HepG2 (cell line): ENCODE results near the gene DYNC2H1. TPM values are rescaled to one million over a fixed set of nuclear protein-coding genes. Genes with fewer than 3 reads are reported as not detected.

ENCODE experiments used
- ELF3 ChIP-seq: IDR thresholded peaks from 2 replicates; pipeline ENCODE4 v1.6.1; 2016; ENCODE audit warnings: missing genetic modification reagents, missing compliant biosample characterization
- NFATC3 ChIP-seq: sonication (generic); formaldehyde crosslinking; IDR thresholded peaks from 2 replicates; pipeline ENCODE4 v1.5.1; 2020; ENCODE audit warnings: mild to moderate bottlenecking, missing genetic modification reagents
- SAFB2 ChIP-seq: sonication (generic); formaldehyde crosslinking; IDR thresholded peaks from 2 replicates; pipeline ENCODE4 v1.5.1; 2020; ENCODE audit warnings: missing genetic modification reagents, low read depth, mild to moderate bottlenecking, borderline replicate concordance
- SRSF9 ChIP-seq: fragments of 200-400 bp; formaldehyde crosslinking; IDR thresholded peaks from 2 replicates; pipeline ENCODE4 v1.6.1; 2018; ENCODE audit warnings: borderline replicate concordance, mild to moderate bottlenecking, low read depth, low read length; ENCODE audit not compliant: insufficient read depth, poor library complexity, severe bottlenecking
- ZNF33B ChIP-seq: sonication (generic); formaldehyde crosslinking; IDR thresholded peaks from 2 replicates; pipeline ENCODE4 v1.5.1; 2020; ENCODE audit warnings: mild to moderate bottlenecking, missing genetic modification reagents
- polyA plus RNA-seq, 8 experiments: library from polyadenylated mRNA; depleted of rRNA in 3 of 8; stranded (reverse) in 7 of 8; unstranded in 1 of 8; fragments of >200 nt; fragmentation: Illumina TruSeq in 4 of 8; extraction: Trizol in 4 of 8; gene quantifications; 2 replicates each; pipeline versions ENCODE4 v1.2.1 to v1.2.3, GENCODE V29; 2011 to 2016; ENCODE audit warnings: low read depth in 4 of 8, missing spikeins in 1 of 8, mixed read lengths in 1 of 8; ENCODE audit not compliant: insufficient read depth in 1 of 8
- total RNA-seq, 5 experiments: library from RNA; depleted of rRNA; stranded (reverse); fragments of >200 nt; fragmentation: Illumina TruSeq; extraction: Trizol; gene quantifications; 2 replicates each; pipeline ENCODE4 v1.2.3, GENCODE V29; 2016; ENCODE audit warnings: low read depth in 1 of 5
- TF ChIP-seq, protein P1 (sequence below): sonication (generic); formaldehyde crosslinking; IDR thresholded peaks from 2 replicates; pipeline ENCODE4 v1.5.0; 2020; ENCODE audit warnings: mild to moderate bottlenecking, missing genetic modification reagents, borderline replicate concordance
- TF ChIP-seq, protein P2 (sequence below): sonication (generic); formaldehyde crosslinking; IDR thresholded peaks from 2 replicates; pipeline ENCODE4 v1.4.0; 2020; ENCODE audit warnings: missing genetic modification reagents, mild to moderate bottlenecking, borderline replicate concordance

DYNC2H1 gene
- total and polyA plus RNA-seq, 2 of the 13 experiments (the other 11 are each of a cell fraction or from before 2014, with no cell fraction given): 0.49 to 0.66 TPM

DNA sequence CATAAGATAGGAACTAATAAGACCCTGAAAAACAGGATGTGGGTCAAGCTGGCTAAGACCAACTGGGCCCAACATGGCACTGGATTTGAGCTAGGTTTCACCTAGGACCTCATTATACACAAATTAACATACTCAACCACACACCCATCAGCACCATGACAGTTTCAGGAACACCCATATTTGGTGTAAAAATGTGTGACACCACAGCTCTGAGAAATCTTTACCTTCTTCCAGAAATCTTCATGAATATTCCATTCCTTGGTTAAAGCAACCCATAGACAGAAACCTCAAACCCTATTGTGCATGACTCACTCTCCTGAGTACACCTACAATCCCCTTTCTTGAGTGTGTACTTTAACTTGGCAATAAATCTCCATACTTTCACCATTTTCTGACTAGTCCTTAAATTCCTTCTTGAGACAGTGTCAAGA, 378.8 kb downstream of the DYNC2H1 start (continued):
- TF ChIP-seq, protein P1, sequence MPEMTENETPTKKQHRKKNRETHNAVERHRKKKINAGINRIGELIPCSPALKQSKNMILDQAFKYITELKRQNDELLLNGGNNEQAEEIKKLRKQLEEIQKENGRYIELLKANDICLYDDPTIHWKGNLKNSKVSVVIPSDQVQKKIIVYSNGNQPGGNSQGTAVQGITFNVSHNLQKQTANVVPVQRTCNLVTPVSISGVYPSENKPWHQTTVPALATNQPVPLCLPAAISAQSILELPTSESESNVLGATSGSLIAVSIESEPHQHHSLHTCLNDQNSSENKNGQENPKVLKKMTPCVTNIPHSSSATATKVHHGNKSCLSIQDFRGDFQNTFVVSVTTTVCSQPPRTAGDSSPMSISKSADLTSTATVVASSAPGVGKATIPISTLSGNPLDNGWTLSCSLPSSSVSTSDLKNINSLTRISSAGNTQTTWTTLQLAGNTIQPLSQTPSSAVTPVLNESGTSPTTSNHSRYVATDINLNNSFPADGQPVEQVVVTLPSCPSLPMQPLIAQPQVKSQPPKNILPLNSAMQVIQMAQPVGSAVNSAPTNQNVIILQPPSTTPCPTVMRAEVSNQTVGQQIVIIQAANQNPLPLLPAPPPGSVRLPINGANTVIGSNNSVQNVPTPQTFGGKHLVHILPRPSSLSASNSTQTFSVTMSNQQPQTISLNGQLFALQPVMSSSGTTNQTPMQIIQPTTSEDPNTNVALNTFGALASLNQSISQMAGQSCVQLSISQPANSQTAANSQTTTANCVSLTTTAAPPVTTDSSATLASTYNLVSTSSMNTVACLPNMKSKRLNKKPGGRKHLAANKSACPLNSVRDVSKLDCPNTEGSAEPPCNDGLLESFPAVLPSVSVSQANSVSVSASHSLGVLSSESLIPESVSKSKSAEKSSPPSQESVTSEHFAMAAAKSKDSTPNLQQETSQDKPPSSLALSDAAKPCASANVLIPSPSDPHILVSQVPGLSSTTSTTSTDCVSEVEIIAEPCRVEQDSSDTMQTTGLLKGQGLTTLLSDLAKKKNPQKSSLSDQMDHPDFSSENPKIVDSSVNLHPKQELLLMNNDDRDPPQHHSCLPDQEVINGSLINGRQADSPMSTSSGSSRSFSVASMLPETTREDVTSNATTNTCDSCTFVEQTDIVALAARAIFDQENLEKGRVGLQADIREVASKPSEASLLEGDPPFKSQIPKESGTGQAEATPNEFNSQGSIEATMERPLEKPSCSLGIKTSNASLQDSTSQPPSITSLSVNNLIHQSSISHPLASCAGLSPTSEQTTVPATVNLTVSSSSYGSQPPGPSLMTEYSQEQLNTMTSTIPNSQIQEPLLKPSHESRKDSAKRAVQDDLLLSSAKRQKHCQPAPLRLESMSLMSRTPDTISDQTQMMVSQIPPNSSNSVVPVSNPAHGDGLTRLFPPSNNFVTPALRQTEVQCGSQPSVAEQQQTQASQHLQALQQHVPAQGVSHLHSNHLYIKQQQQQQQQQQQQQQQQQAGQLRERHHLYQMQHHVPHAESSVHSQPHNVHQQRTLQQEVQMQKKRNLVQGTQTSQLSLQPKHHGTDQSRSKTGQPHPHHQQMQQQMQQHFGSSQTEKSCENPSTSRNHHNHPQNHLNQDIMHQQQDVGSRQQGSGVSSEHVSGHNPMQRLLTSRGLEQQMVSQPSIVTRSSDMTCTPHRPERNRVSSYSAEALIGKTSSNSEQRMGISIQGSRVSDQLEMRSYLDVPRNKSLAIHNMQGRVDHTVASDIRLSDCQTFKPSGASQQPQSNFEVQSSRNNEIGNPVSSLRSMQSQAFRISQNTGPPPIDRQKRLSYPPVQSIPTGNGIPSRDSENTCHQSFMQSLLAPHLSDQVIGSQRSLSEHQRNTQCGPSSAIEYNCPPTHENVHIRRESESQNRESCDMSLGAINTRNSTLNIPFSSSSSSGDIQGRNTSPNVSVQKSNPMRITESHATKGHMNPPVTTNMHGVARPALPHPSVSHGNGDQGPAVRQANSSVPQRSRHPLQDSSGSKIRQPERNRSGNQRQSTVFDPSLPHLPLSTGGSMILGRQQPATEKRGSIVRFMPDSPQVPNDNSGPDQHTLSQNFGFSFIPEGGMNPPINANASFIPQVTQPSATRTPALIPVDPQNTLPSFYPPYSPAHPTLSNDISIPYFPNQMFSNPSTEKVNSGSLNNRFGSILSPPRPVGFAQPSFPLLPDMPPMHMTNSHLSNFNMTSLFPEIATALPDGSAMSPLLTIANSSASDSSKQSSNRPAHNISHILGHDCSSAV: no peak
- no peak for TF ChIP-seq ELF3 (CRISPR knock-in tag)
- TF ChIP-seq ZNF33B (CRISPR knock-in tag): no peak
- TF ChIP-seq NFATC3 (CRISPR knock-in tag): no peak
- no peak for TF ChIP-seq SRSF9
- no peak for TF ChIP-seq SAFB2
- TF ChIP-seq, protein P2, sequence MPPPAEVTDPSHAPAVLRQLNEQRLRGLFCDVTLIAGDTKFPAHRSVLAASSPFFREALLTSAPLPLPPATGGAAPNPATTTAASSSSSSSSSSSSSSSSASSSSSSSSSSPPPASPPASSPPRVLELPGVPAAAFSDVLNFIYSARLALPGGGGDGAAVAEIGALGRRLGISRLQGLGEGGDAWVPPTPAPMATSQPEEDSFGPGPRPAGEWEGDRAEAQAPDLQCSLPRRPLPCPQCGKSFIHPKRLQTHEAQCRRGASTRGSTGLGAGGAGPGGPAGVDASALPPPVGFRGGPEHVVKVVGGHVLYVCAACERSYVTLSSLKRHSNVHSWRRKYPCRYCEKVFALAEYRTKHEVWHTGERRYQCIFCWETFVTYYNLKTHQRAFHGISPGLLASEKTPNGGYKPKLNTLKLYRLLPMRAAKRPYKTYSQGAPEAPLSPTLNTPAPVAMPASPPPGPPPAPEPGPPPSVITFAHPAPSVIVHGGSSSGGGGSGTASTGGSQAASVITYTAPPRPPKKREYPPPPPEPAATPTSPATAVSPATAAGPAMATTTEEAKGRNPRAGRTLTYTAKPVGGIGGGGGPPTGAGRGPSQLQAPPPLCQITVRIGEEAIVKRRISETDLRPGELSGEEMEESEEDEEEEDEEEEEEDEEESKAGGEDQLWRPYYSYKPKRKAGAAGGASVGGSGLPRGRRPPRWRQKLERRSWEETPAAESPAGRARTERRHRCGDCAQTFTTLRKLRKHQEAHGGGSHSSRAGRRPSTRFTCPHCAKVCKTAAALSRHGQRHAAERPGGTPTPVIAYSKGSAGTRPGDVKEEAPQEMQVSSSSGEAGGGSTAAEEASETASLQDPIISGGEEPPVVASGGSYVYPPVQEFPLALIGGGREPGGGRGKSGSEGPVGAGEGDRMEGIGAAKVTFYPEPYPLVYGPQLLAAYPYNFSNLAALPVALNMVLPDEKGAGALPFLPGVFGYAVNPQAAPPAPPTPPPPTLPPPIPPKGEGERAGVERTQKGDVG (CRISPR knock-in tag): no peak
- TF ChIP-seq, all 625 proteins: peak for 0
